ENCODE data around the gene PAK1. TPM values are rescaled to one million over a fixed set of nuclear protein-coding genes. Genes with fewer than 3 reads are reported as not detected.

The PAK1 gene
- polyA plus RNA-seq, 1 donor (not counting 4 experiments of a cell fraction or from before 2014, with no cell fraction given) = 78.2 TPM

- no peak for TF ChIP-seq CTCF (optimal IDR thresholded peaks at IDR 0.05 in 1 of 3, IDR thresholded peaks at IDR 0.05 in 1 of 3, conservative IDR thresholded peaks at IDR 0.05 in 1 of 3; ENCODE audit: extremely low read depth in 1 of 3, insufficient read depth in 2 of 3, low read length in 3 of 3)
- TF ChIP-seq EZH2 (IDR thresholded peaks at IDR 0.05; ENCODE audit: low read length) = no peak
- peaks cover 20% of the 10 kb centered on the region for H3K4me1 ChIP-seq (ENCODE audit: control insufficient read depth, extremely low read depth, insufficient read depth, low read length)
- H3K4me2 ChIP-seq (ENCODE audit: control insufficient read depth, extremely low read depth, insufficient read depth, low read depth, low read length) = no peak overlapping the region
- no peak overlapping the region for H3K27ac ChIP-seq (ENCODE audit: control insufficient read depth, insufficient read depth, low read length)
- H3K79me2 ChIP-seq (ENCODE audit: control insufficient read depth, insufficient read depth, low read length) = peaks cover 35% of the 10 kb centered on the region
- H3K9me1 ChIP-seq (ENCODE audit: control insufficient read depth, extremely low read depth, insufficient read depth, low read length) = no peaks in the 10 kb centered on the region
- H3K36me3 ChIP-seq (ENCODE audit: control insufficient read depth in 2 of 2, extremely low read depth in 1 of 2, insufficient read depth in 2 of 2, low read length in 2 of 2) = no peaks in the 10 kb centered on the region
- FAIRE-seq = no peak
- H4K20me1 ChIP-seq (ENCODE audit: control insufficient read depth, extremely low read depth, insufficient read depth, low read length) = no peaks in the 10 kb centered on the region
- dilution Hi-C loops (cut with MboI; ENCODE audit: extremely low pct_ligation_motif_present, low sequenced_read_pairs) = no loop called here
- H3K9me3 ChIP-seq (ENCODE audit: control insufficient read depth, low read depth, low read length) = no peaks in the 10 kb centered on the region
- no peak overlapping the region for H2AFZ ChIP-seq (ENCODE audit: control insufficient read depth, low read length)
- no peak overlapping the region for H3K9ac ChIP-seq (ENCODE audit: control insufficient read depth, extremely low read depth, insufficient read depth, low read length)
- no peaks in the 10 kb centered on the region for H3K27me3 ChIP-seq (ENCODE audit: control insufficient read depth, extremely low read depth, insufficient read depth, low read length)
- DNase-seq (ENCODE audit: low read depth, low spot score) = no peak
- H3K4me3 ChIP-seq (ENCODE audit: control insufficient read depth in 2 of 3, extremely low read depth in 1 of 3, insufficient read depth in 2 of 3, low read depth in 1 of 3, low read length in 3 of 3) = no peak overlapping the region
These were observed 61.1 kb downstream of the PAK1 start for GRCh38 chr11:77412814-77413213.

GRCh38 chr11:77411717-77412441, 62.0 kb downstream of the PAK1 start:
- DNase-seq (ENCODE audit: low read depth, low spot score) (peak; percentile 32), FAIRE-seq (peak; percentile 53)
- Histone ChIP-seq H3K79me2 (ENCODE audit: control insufficient read depth, insufficient read depth, low read length) (peaks cover 38% of the 10 kb centered on the region), H3K4me1 (ENCODE audit: control insufficient read depth, extremely low read depth, insufficient read depth, low read length) (peaks cover 29% of the 10 kb centered on the region), H3K27me3 (ENCODE audit: control insufficient read depth, extremely low read depth, insufficient read depth, low read length) (no peaks in the 10 kb centered on the region), H3K36me3 (ENCODE audit: control insufficient read depth in 2 of 2, extremely low read depth in 1 of 2, insufficient read depth in 2 of 2, low read length in 2 of 2) (no peaks in the 10 kb centered on the region), H3K9ac (ENCODE audit: control insufficient read depth, extremely low read depth, insufficient read depth, low read length) (peak overlapping the region; percentile 82), H2AFZ (ENCODE audit: control insufficient read depth, low read length) (peak overlapping the region; percentile 80), H3K9me3 (ENCODE audit: control insufficient read depth, low read depth, low read length) (no peaks in the 10 kb centered on the region), H3K4me3 (ENCODE audit: control insufficient read depth in 2 of 3, extremely low read depth in 1 of 3, insufficient read depth in 2 of 3, low read depth in 1 of 3, low read length in 3 of 3) (peak overlapping the region; percentile 55 to 94 (median 88)), H4K20me1 (ENCODE audit: control insufficient read depth, extremely low read depth, insufficient read depth, low read length) (no peaks in the 10 kb centered on the region), H3K9me1 (ENCODE audit: control insufficient read depth, extremely low read depth, insufficient read depth, low read length) (no peaks in the 10 kb centered on the region), H3K4me2 (ENCODE audit: control insufficient read depth, extremely low read depth, insufficient read depth, low read depth, low read length) (peak overlapping the region; percentile 94), H3K27ac (ENCODE audit: control insufficient read depth, insufficient read depth, low read length) (peak overlapping the region; percentile 67)
- dilution Hi-C loops (cut with MboI; ENCODE audit: extremely low pct_ligation_motif_present, low sequenced_read_pairs) = no loop called here
- TF ChIP-seq CTCF (optimal IDR thresholded peaks at IDR 0.05 in 1 of 3, IDR thresholded peaks at IDR 0.05 in 1 of 3, conservative IDR thresholded peaks at IDR 0.05 in 1 of 3; ENCODE audit: extremely low read depth in 1 of 3, insufficient read depth in 2 of 3, low read length in 3 of 3) = peak in 2 of 3 experiments; percentile 21 to 34
- TF ChIP-seq EZH2 (IDR thresholded peaks at IDR 0.05; ENCODE audit: low read length) = no peak
